ENCODE data around the gene CORO7.

DNA sequence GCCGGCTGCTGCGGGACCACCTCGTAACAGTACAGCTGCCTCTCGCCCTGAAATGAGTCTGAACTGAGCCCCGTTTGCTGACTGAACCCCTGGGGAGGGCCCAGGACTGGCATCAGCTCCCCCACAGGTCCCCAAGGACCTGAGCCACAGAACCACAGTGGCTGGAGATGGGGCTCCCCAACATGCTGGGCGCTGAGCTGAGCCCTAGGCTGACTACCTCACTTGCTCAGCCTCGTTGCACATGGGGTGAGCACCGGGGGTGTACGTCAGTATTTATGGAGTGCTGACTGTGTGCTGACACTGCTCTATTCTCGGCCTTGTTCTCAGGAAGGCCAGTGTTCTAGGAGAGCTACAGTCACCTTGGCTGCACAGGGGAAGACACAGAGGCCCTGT lies 51.4 kb downstream of the CORO7 start:
- TF ChIP-seq, protein P1, sequence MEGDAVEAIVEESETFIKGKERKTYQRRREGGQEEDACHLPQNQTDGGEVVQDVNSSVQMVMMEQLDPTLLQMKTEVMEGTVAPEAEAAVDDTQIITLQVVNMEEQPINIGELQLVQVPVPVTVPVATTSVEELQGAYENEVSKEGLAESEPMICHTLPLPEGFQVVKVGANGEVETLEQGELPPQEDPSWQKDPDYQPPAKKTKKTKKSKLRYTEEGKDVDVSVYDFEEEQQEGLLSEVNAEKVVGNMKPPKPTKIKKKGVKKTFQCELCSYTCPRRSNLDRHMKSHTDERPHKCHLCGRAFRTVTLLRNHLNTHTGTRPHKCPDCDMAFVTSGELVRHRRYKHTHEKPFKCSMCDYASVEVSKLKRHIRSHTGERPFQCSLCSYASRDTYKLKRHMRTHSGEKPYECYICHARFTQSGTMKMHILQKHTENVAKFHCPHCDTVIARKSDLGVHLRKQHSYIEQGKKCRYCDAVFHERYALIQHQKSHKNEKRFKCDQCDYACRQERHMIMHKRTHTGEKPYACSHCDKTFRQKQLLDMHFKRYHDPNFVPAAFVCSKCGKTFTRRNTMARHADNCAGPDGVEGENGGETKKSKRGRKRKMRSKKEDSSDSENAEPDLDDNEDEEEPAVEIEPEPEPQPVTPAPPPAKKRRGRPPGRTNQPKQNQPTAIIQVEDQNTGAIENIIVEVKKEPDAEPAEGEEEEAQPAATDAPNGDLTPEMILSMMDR (IDR thresholded peaks at IDR 0.05; ENCODE audit: insufficient read depth, low read length) = no peak
- TF ChIP-seq POLR2AphosphoS5 (IDR thresholded peaks at IDR 0.05; ENCODE audit: low read depth) (no peak), GABPA (IDR thresholded peaks at IDR 0.05; ENCODE audit: low read depth) (no peak)

Data from HL-60 (cell line).